Measurements from ENCODE around the gene CHRND.

GRCh38 chr2:232494542-232494941, 31.4 kb upstream of the CHRND start:
- TF ChIP-seq CTCF (IDR thresholded peaks at IDR 0.05): no peak
- TF ChIP-seq POLR2A (IDR thresholded peaks at IDR 0.05): no peak
